SU-DHL-6 (cell line): Measurements from ENCODE around the gene KIF3C.

ENCODE experiments used
- H2AFZ ChIP-seq: fragments of 200-600 bp; sonication (generic); 2 replicates; pipeline ENCODE4 v1.6.1; 2014; ENCODE audit warnings: low read depth, mild to moderate bottlenecking, moderate library complexity, mixed read lengths, antibody characterized with exemption, low read length; ENCODE audit not compliant: severe bottlenecking
- H3F3A ChIP-seq: fragments of 200-600 bp; shearing (Covaris generic); 2 replicates; pipeline ENCODE4 v1.6.0; 2016; ENCODE audit warnings: antibody characterized with exemption, mild to moderate bottlenecking; ENCODE audit not compliant: insufficient read depth
- H3K27ac ChIP-seq: fragments of 200-600 bp; sonication (generic); 2 replicates; pipeline ENCODE4 v1.5.1; 2016; ENCODE audit warnings: low read depth, mild to moderate bottlenecking, low read length, moderate library complexity, mixed read lengths
- H3K27me3 ChIP-seq: fragments of 200-600 bp; sonication (generic), shearing (Covaris generic); 2 replicates; pipeline ENCODE4 v1.6.0; 2014; ENCODE audit warnings: mild to moderate bottlenecking, low read length
- H3K36me3 ChIP-seq: fragments of 200-600 bp; sonication (generic); 2 replicates; pipeline ENCODE4 v1.6.1; 2014; ENCODE audit warnings: mild to moderate bottlenecking, low read length, mixed read lengths
- H3K4me2 ChIP-seq: fragments of 300-600, 200-600 bp; shearing (Covaris generic), sonication (generic); 2 replicates; pipeline ENCODE4 v1.6.0; 2014; ENCODE audit warnings: low read length, low read depth, mild to moderate bottlenecking; ENCODE audit not compliant: poor library complexity, severe bottlenecking
- H3K4me3 ChIP-seq: fragments of 200-600 bp; sonication (generic); 2 replicates; pipeline ENCODE4 v1.5.1; 2014; ENCODE audit warnings: antibody characterized with exemption, low read length, mild to moderate bottlenecking, mixed read lengths; ENCODE audit not compliant: insufficient read depth, poor library complexity, severe bottlenecking
- H3K79me2 ChIP-seq: fragments of 200-600 bp; sonication (generic); 2 replicates; pipeline ENCODE4 v1.6.1; 2014; ENCODE audit warnings: mild to moderate bottlenecking, low read length, moderate library complexity; ENCODE audit not compliant: insufficient read depth
- H3K9ac ChIP-seq: fragments of 200-600 bp; sonication (generic); 2 replicates; pipeline ENCODE4 v1.7.0; 2014; ENCODE audit warnings: mild to moderate bottlenecking, low read length
- H3K9me2 ChIP-seq: fragments of 200-600 bp; sonication (generic); replicated peaks from 2 replicates; pipeline ENCODE4 v1.6.1; 2014; ENCODE audit warnings: low read length; ENCODE audit not compliant: insufficient read depth
- H3K9me3 ChIP-seq: fragments of 200-600 bp; sonication (generic); 2 replicates; pipeline ENCODE4 v1.6.1; 2014; ENCODE audit warnings: low read length, mixed read lengths; ENCODE audit not compliant: insufficient read depth
- H4K20me1 ChIP-seq: fragments of 200-600 bp; sonication (generic); 2 replicates; pipeline ENCODE4 v1.6.1; 2014; ENCODE audit warnings: low read depth, mild to moderate bottlenecking, antibody characterized with exemption, low read length, moderate library complexity, mixed read lengths
- EZH2phosphoT487 ChIP-seq: fragments of 200-600 bp; sonication (generic), shearing (Covaris generic); conservative IDR thresholded peaks from 2 replicates; pipeline ENCODE4 v1.6.1; 2018; ENCODE audit warnings: mild to moderate bottlenecking, antibody characterized with exemption, low read length, moderate library complexity, mixed read lengths
- TF ChIP-seq, protein P1 (sequence below): fragments of 200-600 bp; sonication (generic); IDR thresholded peaks from one replicate; pipeline ENCODE4 v1.5.1; 2017; ENCODE audit warnings: antibody characterized with exemption, mild to moderate bottlenecking, low read length, moderate library complexity; ENCODE audit not compliant: insufficient read depth, poor library complexity, severe bottlenecking

The KIF3C gene

DNA sequence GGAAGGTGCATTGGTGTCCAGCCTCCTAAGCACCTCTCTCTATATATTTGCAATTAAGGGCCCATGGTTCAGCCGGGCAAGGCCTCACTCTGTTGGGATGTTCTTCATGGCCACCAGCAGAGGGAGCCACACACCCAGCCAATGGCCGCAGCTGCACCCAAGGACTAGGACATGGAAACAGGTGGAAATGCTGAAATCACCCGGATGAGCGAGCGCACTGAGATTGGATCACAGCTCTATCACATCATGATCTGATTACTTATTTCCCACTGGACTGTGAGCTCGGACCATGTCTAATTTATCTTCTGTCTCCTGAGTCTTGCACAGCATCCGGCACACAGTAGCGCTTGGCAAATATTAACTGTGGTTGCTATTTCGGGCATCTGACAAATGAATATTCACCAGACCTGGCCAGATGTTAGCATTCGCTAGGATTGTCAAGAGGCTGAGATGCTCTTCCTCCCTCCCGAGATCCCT lies 31.2 kb downstream of the KIF3C start:
- H3F3A ChIP-seq: no peaks in the 10 kb centered on the region
- H3K4me2 ChIP-seq: no peak overlapping the region
- H2AFZ ChIP-seq: no peak overlapping the region

DNA sequence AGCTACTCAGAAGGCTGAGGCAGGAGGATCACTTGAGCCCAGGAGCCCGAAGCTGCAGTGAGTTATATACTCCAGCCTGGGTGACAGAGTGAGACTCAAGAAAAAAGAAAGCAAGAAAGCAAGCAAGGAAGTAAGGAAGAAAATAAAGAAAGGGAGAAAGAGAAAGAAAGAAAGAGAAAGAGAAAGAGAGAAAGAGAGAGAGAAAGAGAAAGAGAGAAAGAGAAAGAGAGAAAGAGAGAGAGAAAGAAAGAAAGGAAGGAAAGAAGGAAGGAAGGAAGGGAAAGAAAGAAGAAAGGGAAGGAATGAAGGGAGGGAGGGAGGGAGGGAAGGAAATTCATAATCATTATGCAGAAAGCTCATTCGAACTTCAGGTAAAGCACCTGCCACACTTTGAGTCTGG lies 33.9 kb downstream of the KIF3C start:
- Histone ChIP-seq H3K4me2 (no peak overlapping the region), H3K4me3 (no peak overlapping the region), H3K36me3 (no peaks in the 10 kb centered on the region), H3K9me3 (no peaks in the 10 kb centered on the region), H3K9ac (no peak overlapping the region), H3K27ac (no peak overlapping the region), H3F3A (no peaks in the 10 kb centered on the region), H3K27me3 (no peaks in the 10 kb centered on the region), H2AFZ (no peak overlapping the region), H3K9me2 (no peaks in the 10 kb centered on the region), H4K20me1 (no peaks in the 10 kb centered on the region), H3K79me2 (no peaks in the 10 kb centered on the region)
- TF ChIP-seq, protein P1, sequence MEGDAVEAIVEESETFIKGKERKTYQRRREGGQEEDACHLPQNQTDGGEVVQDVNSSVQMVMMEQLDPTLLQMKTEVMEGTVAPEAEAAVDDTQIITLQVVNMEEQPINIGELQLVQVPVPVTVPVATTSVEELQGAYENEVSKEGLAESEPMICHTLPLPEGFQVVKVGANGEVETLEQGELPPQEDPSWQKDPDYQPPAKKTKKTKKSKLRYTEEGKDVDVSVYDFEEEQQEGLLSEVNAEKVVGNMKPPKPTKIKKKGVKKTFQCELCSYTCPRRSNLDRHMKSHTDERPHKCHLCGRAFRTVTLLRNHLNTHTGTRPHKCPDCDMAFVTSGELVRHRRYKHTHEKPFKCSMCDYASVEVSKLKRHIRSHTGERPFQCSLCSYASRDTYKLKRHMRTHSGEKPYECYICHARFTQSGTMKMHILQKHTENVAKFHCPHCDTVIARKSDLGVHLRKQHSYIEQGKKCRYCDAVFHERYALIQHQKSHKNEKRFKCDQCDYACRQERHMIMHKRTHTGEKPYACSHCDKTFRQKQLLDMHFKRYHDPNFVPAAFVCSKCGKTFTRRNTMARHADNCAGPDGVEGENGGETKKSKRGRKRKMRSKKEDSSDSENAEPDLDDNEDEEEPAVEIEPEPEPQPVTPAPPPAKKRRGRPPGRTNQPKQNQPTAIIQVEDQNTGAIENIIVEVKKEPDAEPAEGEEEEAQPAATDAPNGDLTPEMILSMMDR: no peak
- TF ChIP-seq EZH2phosphoT487: no peak

More for the DNA sequence above, 31.2 kb downstream of the KIF3C start:
- no peaks in the 10 kb centered on the region for H4K20me1 ChIP-seq
- H3K27me3 ChIP-seq: no peaks in the 10 kb centered on the region
- H3K79me2 ChIP-seq: no peaks in the 10 kb centered on the region
- no peaks in the 10 kb centered on the region for H3K9me3 ChIP-seq
- H3K9ac ChIP-seq: no peak overlapping the region
- H3K27ac ChIP-seq: no peak overlapping the region
- no peaks in the 10 kb centered on the region for H3K9me2 ChIP-seq
- H3K4me3 ChIP-seq: no peak overlapping the region
- TF ChIP-seq, protein P1: peak; percentile 91
- TF ChIP-seq EZH2phosphoT487: no peak
- no peaks in the 10 kb centered on the region for H3K36me3 ChIP-seq

DNA sequence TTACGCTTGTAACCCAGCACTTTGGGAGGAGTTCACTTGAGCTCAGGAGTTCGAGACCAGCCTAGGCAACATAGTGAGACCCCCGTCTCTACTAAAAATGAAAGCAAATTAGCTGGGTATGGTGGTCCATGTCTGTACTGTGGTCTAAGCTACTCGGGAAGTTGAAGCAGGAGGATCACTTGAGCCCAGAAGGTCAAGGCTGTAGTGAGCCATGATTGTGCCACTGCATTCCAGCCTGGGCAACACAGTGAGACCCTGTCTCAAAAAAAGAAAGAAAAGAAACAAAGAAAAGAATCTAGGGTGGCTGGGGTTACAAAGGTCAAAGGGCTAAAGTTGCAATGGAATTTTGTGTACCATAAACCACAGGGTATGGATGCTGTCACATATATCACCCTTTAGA lies 41.3 kb downstream of the KIF3C start:
- Histone ChIP-seq H3K9me2 (no peaks in the 10 kb centered on the region), H4K20me1 (no peaks in the 10 kb centered on the region), H3K4me3 (no peak overlapping the region), H3K4me2 (no peak overlapping the region), H3F3A (no peaks in the 10 kb centered on the region), H3K27me3 (no peaks in the 10 kb centered on the region), H3K27ac (no peak overlapping the region), H2AFZ (no peak overlapping the region), H3K36me3 (no peaks in the 10 kb centered on the region), H3K9me3 (no peaks in the 10 kb centered on the region), H3K9ac (no peak overlapping the region), H3K79me2 (no peaks in the 10 kb centered on the region)
- TF ChIP-seq, protein P1: no peak
- no peak for TF ChIP-seq EZH2phosphoT487

DNA sequence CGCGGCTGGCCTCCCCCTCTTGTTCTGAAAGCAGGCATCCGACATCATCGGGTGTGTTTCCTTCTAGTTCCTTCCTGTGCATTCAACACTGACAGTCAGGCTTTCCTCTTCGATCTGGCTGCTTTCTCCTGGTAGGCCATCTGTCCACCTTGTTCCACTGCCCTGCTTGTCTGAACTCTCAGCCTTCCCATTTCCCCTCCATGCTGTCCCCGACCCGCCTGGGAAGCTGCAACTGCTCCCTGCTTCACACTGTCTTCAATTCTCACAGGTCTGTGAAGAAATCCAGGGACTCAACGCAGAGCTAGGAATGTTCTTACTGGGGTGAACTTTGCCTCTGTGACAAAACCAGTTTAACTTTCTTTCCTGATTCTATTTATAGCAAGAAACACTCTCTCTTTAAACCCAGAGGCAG lies 43.0 kb downstream of the KIF3C start:
- Histone ChIP-seq H3K9me3 (no peaks in the 10 kb centered on the region), H3K79me2 (no peaks in the 10 kb centered on the region), H3K27ac (no peak overlapping the region), H3K4me2 (no peak overlapping the region), H4K20me1 (no peaks in the 10 kb centered on the region), H3K4me3 (no peak overlapping the region), H3K36me3 (no peaks in the 10 kb centered on the region), H3K27me3 (no peaks in the 10 kb centered on the region), H2AFZ (no peak overlapping the region), H3K9ac (no peak overlapping the region), H3K9me2 (no peaks in the 10 kb centered on the region), H3F3A (no peaks in the 10 kb centered on the region)
- no peak for TF ChIP-seq EZH2phosphoT487
- TF ChIP-seq, protein P1: no peak
